22Rv1 (cell line): ENCODE results near the gene PPARG.

ENCODE experiments used
- ZFX ChIP-seq: fragments of 450-650 bp; IDR thresholded peaks from 2 replicates; pipeline ENCODE4 v1.6.1; 2017; ENCODE audit warnings: antibody characterized with exemption, borderline replicate concordance
- TF ChIP-seq, protein P1 (sequence below): fragments of 450-650 bp; IDR thresholded peaks from 2 replicates; pipeline ENCODE4 v1.5.1; 2017; ENCODE audit warnings: mild to moderate bottlenecking

DNA sequence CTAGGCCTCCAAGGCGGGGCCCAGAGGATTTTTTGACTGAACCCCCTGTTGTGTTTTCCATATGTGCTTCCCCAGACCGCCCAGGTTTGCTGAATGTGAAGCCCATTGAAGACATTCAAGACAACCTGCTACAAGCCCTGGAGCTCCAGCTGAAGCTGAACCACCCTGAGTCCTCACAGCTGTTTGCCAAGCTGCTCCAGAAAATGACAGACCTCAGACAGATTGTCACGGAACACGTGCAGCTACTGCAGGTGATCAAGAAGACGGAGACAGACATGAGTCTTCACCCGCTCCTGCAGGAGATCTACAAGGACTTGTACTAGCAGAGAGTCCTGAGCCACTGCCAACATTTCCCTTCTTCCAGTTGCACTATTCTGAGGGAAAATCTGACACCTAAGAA is 145.0 kb downstream of the PPARG start:
- TF ChIP-seq, protein P1, sequence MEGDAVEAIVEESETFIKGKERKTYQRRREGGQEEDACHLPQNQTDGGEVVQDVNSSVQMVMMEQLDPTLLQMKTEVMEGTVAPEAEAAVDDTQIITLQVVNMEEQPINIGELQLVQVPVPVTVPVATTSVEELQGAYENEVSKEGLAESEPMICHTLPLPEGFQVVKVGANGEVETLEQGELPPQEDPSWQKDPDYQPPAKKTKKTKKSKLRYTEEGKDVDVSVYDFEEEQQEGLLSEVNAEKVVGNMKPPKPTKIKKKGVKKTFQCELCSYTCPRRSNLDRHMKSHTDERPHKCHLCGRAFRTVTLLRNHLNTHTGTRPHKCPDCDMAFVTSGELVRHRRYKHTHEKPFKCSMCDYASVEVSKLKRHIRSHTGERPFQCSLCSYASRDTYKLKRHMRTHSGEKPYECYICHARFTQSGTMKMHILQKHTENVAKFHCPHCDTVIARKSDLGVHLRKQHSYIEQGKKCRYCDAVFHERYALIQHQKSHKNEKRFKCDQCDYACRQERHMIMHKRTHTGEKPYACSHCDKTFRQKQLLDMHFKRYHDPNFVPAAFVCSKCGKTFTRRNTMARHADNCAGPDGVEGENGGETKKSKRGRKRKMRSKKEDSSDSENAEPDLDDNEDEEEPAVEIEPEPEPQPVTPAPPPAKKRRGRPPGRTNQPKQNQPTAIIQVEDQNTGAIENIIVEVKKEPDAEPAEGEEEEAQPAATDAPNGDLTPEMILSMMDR, result no peak
- no peak for TF ChIP-seq ZFX
